ENCODE measurements around the gene SH3RF3.

Gene SH3RF3

DNA sequence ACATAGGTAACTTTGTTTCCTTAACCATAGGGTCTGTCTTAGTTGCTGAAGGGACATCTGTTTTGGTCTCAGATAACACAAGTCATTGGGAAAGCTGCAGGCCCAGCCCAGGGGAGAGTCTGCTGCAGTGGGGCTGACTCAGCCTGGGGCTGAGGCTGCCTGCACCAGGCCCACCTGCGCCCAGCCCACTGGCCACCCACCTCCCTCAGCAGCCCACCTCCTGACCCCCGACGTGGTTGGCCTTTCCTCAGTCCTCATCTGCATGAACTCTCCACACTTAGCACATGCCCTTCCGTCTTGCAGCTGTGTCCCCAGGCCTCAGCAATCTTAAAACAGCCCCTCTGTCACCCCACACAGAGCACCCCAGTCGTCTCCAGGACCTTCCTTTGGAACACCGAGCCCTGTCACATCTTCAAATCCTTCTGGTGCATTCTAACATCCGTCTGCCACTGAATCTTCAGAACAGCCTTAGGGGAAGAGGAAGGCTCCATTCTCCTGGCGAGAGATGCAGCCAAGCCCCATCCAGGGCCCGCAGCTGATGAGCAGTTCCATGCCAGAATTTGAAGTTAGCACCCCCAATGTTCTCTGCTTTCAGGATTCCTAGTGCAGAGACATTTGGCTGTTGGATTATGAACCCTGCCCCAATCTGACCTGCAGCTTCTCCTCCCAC is 253.4 kb downstream of the SH3RF3 start:
- DNase-seq, result no peak

DNA sequence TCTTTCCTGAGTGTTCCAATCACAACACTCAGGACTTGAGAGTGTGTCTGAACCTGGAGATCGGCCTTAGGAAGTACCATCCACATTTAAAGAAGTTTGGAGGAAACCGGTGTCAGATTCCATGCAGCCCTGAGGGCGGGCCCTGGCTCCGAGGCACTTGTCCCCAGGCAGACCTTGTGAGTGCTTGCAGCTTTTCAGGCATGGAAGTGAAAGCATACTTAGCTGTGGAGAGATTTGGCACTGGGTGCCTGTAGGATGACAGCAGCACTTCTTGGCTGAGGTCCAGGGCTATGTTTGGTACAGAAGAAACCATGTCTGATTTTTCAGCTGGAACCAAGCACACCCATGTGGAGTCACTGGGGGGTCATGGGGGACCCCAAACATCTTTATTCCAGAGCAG is 253.9 kb downstream of the SH3RF3 start:
- peak; percentile 72 for DNase-seq

DNA sequence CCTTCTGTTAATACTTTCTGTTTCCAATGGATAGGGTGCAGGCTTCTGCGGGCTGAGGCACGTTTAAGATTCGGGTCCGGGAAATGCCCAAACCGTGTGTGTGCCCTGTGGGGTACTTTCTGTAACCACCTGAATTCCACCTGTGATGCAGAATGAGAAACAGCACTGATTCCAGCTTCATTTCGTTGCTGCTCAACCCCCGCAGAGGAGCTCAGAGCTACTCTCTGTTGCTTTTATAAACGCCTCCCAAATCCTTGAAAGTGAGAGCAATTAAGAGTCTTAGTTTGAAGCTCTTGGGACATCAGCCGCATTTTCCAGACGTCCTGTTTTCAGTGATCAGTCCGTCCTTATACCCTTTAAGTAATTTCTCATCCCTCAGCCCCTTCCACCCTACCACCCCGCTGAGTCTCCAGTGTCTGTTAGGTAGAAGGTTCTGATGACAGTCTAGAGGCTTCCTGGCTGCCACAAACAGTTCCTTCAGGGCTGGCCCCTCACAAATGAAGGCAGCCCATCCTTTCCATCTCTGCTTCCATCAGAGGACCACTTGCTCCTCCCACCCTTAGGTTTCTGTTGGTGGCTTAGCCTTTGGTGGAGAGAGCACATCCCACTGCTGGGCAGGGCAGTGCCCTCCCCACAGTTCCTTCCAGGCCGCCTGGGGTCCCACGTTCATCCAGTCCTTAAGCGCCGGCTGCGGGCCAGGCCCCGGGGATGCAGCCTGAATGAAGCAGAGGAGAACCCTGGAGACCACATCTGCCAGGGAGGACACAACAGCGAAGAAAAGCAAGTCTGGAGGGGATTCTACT is 254.7 kb downstream of the SH3RF3 start:
- DNase-seq, result no peak

DNA sequence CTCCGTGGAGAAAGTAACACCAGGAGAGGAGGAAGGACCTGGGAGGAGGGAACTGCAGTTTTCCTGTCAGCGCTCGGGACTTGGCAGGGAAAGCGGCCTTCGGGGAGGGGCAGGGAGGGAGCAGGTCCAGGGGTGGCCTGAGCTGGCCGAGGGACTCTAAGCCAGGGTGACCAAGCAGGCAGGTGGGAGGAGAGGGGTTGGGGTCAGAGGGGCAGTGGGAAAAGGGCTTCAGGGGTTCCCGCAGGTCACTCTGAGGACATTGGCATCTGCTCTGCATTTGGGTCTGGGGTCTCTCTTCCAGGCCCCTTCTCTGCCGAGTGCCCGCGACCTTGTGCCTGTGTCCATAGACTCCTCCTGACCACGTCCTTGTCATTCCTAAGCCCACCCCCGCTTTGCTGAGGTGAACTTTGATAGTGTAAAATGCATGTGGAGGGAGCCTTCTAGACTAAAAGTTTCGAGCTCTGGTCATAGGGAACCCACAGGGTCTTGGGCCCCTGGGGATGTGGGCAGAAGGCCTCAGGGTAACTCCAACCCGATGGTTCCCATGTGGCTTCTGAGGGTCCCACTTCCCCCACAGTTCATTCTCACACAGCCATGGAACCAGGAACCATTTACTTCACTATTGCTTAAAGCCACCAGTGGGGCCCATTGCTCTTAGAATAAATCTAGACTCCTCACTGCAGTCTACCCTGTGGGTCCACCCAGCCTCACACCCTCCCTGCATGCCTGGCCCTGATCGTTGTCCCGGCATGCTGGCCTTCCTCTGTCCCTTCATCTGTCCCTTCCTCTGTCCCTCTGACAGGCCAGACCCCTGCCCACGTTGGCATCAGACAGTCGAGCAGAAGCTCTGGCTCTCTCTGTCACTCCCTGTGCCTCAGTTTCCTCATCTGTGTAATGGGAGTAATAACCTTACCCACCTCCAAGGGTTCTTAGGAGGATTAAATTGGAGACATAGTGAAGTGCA is 255.6 kb downstream of the SH3RF3 start:
- no peak for DNase-seq

DNA sequence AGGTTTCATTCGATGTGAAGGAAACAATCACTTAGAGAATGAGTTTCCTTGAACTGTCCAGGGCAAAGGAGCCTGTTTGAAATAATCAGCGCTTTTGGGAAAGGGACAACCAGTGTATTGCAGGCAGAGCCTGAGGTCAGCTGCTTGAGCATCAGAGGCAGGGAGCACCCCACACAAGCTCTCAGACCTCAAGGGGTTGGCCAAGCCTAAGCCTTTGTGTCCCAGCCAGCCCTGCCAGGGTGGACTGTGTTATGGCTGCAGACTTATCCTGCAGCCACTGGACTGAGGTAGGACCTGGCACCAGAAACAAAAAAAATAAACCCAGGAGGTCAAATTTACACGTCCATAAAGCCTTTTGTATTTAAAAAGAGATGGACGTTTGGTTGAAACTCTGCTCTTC is 256.5 kb downstream of the SH3RF3 start:
- DNase-seq, result no peak

DNA sequence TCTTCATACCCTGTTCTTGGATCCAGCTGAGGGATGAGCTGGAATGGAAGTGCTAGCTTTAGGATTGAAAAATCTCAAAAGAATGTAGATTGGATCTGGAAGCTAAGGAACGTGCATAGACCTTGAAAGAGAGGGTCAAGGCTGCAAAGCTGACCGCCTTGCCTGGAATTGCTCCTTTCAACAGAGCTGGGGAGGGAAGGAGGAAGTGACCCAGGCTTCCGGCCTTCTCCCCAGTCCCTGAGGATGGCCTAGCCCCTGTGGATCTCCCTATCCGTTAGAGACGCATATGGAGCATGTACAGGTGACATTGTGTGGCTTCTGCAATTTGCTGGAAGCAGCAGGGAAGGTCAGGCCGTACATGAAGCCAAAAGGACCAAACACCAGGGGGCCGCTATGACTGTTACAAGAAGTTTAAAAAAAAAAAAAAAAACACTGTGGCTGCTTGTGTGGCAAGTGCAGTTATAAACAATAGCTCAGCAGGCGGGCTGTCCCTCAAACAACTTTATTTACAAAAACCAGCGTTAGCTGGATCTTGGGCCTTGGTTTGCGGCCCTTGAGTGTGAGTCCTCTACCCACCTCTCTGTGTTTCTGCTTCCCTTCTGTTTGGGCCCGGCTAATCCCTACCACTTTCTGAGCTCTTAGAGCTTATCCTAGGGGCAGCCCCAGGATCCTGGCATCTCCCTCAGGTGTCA is 257.1 kb downstream of the SH3RF3 start:
- DNase-seq, result no peak

DNA sequence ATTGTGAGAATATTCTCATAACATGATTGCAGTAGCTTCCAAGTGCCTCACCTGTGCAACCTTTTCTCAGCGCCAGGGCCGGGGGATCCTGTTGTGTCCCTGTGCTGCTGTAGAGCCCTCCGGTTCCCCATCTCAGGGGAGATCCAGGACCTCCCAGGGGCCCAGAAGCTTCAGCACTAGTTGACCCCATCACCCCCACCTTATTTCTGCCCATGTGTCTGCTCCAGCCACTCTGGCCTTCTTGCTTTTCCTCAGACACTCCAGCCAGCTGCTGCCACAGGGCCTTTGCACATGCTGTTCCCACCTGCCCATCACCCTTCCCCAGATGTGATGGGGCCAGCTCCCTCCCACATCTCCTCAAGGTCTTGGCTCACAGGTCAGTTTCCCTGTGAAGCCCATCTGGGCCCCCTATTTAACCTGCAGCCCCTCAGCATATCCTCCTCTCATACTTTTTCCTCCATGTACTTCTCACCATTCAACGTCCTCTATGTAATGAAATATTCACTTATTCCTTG is 258.3 kb downstream of the SH3RF3 start:
- DNase-seq, result no peak

DNA sequence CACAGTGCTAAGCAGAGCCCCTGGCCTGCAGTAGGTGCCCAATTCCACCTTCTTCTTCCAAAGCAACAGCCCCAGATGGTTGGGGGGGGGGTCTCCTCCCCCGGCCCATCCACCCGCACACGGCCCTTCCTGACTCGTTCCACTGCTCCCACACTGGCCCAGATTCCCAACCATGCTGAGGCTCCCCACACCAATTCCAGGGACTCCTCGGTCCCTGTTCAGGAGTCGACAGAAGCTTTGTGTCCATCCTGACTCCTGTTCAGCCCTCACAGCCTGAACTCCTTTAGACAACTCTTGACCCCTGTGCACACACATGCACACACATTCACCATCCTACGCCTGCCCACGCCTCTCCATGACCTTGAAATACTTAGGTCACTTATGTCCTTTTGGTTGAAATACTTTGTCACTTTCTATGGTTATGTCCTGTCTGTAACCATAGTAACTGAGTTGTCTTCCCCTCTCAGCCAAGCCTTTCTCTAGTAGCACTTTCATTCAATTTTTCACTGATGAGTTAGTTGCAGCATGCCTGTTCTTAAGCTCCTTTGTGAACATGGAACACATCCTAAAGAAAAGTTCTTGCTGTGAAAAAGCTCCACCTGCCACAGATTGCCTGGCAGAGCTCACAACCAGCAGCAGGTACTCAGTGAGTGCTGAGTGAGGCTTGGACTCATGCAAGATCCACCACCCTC is 258.9 kb downstream of the SH3RF3 start:
- no peak for DNase-seq

DNA sequence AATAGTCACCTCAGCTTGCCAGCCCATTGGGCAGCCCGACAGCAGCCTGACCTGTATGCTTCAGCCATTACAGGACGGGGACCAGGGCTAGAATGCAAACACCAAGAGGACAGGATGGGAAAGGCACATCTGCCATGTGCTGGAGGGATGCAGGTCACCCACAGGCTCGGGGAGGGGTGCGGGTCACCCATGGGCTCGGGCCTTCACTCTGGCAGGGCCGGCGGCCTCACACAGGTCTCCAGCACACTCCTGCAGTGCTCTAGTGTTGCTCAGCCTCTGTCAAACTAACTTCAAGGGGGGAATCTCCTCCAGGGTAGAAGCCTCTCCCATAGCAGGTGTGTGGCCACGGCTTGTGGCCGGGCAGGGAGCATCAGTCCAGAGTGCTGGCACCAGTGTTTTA is 262.2 kb downstream of the SH3RF3 start:
- DNase-seq, result no peak

DNA sequence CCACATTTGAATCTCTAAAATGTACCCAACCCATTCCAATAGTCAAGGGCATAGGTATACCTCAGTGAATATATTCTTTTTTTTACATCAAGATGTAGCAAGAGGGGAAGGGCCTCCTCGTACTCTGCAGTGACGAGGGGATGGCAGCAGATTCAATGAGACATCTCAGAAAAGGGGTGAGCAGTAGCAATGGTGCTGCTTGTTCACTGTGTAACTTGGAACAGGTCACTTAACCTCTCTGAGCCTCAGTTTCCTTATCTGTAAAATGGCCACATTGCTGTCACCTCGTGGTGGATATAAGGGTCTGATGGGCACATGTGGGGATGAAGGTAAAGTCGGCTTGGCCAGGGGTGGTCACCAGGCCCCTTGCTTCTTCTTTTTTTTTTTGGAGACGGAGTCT is 263.1 kb downstream of the SH3RF3 start:
- no peak for DNase-seq

DNA sequence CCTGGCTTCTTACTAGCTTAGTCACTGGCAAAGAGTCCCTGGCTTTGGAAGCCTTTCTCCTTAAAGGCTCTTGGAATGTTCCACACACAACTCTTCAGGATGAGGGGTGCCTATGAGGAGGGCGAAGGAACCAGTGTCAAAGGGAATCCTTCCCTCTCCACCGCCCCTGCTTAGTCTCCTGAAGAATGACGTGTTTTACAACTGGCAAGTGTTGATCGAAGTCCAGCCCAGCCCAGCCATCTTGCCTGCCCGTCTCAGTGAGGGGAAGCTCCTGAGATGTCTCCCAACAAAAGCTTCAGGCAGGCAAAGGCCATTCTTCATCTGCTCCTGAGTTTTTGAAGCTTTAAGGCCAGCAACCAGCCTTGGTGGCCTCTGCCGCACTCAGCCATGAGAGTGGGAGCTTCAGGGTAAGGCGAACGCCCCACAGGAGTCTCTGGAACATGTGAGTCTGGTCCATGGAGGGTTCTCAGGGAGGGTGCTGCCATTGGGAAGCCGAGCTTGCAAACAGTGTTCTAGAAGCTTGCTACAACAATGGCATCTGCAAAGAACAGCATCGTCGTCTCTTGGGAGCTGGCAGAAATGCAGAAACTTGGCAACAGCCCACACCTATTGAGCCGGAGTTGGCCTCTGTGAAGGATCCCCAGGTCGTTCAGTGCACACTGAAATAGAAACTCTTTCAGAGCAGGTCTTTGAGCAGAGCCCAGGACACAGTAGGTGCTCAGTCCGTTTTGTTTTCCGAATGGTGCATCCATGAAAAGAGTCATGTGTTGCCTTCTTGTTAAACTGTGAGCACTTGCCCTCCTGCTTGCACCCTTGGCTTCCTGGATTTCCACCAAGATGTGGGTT is 264.0 kb downstream of the SH3RF3 start:
- no peak for DNase-seq

DNA sequence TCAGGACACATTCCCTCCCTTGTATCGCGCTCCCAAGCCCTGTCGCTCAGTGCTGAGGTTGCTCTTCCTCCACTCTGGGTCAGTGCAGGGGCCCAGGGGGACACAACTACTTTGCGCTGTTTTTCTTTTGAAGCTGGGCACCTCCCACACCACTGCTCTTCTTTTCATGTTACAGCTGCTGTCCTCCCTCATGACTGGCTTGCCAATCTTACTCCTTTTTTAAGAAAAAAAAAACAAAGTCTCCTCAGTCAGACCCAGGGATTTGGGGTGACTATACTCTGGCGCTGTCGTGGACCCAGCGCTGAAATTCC is 264.6 kb downstream of the SH3RF3 start:
- DNase-seq, result no peak

DNA sequence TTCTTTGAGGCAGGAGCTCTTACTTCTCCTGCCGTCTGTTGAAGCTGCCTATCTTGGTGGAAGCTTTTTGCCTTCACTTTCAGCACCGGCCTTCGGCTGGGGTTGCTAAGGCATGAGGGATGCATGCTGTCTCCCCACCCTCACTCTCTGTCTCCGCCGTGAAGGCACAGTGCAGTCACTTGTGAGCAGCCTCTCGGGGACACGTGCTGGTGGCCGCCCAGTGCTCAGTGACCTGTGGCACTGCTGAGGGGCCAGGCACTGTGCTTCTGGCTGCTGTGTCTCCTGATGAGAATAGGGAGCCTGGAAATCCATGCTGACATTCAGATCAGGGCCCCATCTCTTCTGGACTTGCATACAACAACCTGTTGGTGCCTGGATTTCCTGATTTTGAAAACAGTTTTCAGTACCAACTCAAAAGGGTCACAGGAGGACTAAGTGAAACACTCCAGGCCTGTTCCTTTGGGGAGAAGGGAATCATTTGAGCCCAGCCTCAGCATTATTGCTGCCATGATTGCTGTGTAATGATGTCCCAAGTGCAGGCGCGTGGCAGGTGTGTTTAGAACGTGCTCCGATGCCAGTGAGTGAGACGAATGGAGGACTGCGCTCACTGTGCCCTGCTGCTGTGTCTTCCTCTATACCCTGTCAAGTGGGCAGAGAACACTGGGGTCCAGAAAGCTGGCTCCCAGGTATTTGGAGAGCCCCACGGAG is 266.6 kb downstream of the SH3RF3 start:
- DNase-seq, result no peak

DNA sequence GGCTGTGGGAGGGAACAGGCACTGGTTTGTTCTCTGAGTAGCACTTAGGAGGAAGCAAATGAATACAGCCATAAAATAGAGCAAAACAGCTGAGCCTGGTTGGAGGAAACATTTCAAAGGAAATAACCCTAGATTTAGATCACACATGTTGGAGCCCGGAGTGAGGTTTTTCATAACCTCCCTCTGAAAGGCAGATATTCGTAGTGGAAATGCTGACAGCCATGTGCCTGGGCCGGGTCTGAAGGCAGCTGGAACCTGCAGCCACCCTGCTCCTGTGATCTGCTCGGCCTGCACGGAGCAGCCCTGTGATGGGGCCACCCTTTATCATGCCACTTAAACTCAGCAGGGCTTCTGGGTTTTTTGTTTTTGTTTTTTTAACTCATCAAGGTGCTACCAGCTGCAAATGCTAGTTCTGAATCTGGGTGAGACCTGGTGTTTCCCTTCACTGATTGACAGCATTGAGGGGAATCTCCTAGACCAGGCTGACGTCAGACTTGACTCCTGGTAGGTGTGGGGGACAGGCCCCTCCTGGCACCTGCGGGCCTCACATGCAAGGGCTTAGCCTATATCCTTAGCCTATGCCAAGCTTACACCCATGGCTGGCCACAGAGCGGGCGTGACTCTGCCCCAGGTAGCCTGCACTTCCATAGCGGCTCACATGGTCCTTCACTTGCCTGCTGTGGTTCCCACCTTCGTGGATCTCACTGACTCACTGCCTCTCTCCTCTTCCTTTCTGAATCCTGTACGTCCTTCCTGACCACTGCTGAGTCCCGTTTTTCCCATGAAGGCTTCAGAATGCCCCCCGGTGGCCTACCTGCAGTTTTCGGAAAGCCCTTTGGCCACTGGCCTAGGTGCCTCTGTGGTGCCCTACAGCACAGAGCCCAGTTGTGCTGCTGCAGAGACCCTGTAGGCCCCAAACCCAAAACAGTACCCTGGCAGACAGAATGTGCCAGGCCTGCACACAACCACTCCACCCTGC is 267.5 kb downstream of the SH3RF3 start:
- no peak for DNase-seq

DNA sequence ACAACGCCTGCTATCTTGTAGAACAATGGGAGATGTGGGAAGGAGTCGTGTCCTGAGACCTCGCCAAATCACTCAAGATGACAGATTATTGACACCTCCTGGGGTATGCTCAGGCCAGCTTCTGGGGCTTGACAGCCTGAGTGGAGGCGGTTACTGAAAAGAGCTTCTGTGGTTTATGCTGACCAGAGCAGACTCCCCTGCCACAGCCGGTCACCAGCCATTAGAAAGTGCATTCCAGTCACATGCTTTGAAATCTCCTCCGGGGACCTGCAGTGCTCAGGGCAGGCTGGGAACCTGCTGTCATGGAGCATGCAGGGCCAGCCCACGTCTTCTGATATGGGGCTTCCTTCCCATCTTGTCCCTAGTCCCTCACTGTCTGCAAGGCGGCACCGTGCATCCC is 268.9 kb downstream of the SH3RF3 start:
- no peak for DNase-seq

DNA sequence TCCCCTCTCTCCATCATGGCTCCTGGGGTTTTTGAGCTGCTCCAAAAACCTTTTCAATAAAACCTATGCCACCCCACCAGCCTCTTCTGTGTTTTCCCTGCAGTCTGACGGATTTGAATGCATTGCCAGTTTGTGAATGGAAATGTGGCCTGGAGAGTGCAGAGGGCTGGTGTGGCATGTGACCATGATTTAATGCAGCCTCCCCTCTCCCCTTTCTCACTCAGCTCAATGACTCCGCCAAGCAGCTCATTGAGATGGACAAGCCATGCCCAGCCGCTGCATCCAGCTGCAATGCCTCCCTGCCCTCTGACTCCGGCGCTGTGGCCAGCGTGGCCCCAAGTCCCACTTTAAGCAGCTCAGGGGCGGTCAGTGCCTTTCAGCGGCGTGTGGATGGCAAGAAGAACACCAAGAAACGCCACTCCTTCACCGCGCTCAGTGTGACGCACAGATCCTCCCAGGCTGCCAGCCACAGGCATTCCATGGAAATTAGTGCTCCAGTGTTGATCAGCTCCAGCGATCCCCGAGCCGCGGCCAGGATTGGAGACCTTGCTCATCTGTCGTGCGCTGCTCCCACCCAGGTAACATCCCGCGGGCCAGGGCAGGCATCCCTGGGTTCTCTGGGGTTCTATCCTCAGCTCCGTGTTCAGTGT is 269.5 kb downstream of the SH3RF3 start:
- no peak for DNase-seq

DNA sequence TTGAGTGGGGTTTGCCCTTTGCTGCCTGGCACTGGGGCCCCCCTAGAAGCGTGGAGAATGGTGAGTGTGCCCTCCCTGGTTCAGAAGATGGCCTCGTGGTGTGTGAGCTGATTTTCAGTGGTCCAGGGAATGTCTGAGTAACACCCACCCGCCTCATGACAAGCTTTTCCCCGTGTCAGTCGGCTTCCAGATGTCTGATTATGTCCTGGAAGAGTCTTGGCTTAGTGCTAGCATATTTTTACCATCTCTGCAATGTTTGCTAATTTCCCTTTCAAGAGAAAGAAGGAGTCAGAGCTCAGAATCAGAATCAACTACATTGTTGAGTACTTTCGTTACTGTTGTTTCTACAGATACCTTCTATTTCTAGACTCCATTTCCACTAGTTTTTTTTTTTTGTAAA is 270.1 kb downstream of the SH3RF3 start:
- no peak for DNase-seq

DNA sequence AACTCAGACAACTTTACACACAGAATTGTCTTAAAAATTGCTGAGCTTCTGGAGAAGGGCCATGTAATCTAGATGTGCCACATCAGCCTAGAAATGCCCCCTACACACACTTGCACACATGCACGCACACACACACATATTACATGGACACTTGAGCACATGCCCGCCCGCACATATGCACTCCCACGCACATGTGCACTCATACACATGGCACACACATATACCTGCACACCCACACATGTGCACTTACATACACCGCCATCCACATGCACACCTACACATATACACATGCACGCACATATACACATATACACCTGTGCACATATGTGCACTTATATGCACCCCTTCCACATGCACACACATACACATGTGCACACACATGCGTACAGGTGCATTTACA is 271.1 kb downstream of the SH3RF3 start:
- DNase-seq, result no peak

DNA sequence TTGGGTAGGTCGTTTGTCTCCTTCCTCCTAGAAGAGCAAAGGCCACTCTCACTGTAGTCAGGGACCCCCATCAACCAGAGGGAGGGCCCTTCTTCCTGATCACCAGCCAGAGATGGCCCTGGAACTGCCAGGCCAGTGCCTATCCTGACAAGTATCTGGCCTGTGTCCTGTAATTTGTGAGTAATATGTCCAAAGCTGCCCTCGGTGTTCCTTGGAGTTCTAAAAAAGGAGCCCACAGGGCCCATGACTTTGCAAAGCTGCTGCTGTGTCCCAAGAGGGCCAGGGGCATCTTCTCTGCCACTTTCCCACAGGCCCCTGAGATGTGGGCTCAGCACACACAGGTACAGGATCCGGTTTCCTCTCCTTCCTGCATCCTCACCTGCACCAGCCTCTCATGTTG is 272.4 kb downstream of the SH3RF3 start:
- no peak for DNase-seq
